HPDE6-E6E7 (cell line): Measurements from ENCODE around the gene TMEM235.

ENCODE experiments used
- DNase-seq: peaks from one replicate; pipeline ENCODE4 v3.0.0; 2011; ENCODE audit warnings: missing footprints; ENCODE audit errors: extremely low spot score

Gene TMEM235

GRCh38 chr17:78255029-78255656 lies 23.7 kb downstream of the TMEM235 start:
- no peak for DNase-seq

DNA sequence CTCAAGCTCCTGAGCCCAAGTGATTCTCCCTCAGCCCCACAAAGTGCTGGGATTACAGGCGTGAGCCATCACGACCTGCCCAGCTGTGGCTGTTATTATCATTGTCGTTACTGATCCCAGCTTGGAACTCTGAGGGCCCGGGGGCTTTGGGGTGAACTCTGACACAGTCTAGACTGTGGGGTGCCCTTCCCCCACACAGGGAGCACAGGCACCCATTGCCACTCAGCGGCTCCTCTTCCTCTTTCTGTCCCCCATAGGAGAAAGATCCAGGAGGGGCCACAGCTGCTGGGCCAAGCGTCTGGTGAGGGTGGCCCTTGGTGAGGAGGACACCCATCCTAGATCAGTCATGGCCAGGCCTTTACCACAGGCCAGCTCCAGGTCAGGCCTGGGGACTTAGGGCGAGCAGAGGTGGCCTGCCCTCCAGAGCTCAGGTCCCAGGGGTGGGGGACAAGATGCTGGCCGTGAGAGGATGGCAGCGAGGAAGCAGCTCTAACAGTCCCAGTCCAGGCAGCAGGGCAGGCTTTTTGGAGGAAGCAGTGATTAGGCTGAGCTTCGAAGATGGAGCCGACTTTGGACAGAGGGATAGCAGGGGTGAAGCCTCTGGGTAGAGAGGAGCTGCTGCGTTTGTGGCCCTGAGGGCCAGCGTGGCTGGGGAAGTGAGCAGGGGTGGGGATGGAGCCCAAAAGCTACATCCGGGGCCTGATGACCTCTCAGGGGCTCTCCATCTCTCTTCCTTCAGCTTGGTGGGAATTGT lies 24.7 kb downstream of the TMEM235 start:
- DNase-seq = no peak

- DNase-seq = no peak
Measured at GRCh38 chr17:78256707-78257591, 25.5 kb downstream of the TMEM235 start.

DNA sequence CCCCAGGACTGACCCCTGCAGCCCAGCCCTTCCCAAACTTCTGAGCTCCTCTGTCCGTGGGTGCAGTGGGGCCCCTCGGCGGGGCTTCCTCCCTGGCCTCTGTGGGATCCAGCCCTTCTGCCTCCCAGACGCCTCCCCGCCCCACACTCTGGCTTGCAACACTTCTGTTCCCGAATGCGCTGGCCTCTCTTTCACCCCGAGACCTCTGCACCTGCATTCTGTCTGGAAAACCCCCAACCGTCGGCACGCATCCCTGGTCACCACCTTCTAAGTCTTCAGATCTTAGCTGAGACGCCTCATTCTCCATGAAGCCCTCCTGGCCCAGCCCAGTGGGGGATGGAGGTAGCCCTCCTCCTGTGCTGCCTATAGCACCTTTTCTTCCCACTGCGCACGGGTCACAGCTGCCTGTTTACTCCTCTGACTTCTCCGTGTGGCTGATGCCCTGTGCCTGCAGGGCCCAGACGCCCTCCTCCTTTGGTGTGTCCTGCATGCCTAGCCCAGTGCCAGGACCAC lies 26.4 kb downstream of the TMEM235 start:
- DNase-seq = no peak

GRCh38 chr17:78258323-78259191 lies 27.1 kb downstream of the TMEM235 start:
- DNase-seq = no peak

- no peak for DNase-seq
Measured at GRCh38 chr17:78259192-78259554, 27.7 kb downstream of the TMEM235 start.

GRCh38 chr17:78263063-78263735 lies 31.8 kb downstream of the TMEM235 start:
- DNase-seq = no peak

- DNase-seq = no peak
Measured at GRCh38 chr17:78263736-78264340, 32.4 kb downstream of the TMEM235 start.

GRCh38 chr17:78264590-78264989 lies 33.2 kb downstream of the TMEM235 start:
- no peak for DNase-seq

DNA sequence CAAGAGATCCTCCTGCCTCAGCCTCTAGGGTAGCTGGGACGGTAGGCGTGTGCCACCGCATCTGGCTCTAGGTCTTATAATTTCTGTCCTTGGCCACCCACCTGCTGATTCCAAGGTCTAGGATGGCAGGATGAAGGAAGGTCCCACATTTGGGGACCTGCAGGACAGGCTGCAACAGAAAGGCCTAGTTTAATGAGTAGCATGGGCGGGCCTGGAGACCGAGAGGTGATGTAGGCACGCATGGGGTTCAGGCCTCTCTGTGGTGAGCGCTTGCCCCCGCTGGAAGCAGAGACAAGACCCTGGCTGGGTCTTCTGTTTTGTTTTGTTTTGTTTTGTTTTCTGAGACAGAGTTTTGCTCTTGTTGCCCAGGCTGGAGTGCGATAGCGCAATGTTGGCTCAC lies 33.7 kb downstream of the TMEM235 start:
- no peak for DNase-seq

GRCh38 chr17:78266231-78266631 lies 34.8 kb downstream of the TMEM235 start:
- DNase-seq = no peak

- DNase-seq = no peak
Measured at GRCh38 chr17:78266771-78267170, 35.3 kb downstream of the TMEM235 start.

DNA sequence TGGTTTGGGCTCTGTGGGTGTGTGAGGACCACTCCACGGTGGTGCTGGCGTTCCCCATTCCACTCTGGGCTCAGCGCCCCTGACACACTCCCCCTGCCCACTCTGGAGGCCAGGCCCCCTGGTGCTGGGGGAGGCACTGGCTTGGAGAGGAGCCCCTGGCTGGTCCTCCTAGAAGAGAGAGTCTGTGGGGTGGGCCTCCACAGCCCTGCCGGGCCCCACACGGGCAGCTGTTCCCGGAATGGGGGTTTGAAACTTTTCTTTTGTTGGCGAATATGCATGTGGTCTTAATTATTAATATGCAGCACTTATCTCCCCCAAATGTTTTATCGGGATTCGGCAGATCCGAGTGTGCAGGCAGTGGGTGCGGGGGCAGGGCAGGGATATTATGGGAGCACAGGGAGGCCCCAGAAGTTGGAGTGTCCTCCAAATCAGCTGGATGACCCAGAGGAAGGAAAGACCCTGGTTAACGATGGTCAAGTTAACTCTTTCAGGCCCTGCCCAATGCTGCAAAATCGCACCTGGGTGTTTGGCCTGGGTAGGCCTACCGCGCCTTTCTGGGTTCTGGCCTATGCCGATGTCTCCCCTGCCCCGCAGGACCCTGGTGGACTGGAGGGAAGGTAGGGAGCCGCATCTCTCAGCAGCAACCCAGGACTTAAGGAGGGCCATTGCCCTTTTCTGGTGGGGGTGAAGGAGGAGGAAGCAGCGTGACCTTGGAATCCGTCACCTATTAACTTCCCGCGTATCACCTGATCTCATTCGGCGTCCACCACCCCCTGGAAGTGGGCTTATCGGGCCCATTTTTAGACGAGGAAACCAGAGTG lies 36.0 kb downstream of the TMEM235 start:
- DNase-seq = no peak

DNA sequence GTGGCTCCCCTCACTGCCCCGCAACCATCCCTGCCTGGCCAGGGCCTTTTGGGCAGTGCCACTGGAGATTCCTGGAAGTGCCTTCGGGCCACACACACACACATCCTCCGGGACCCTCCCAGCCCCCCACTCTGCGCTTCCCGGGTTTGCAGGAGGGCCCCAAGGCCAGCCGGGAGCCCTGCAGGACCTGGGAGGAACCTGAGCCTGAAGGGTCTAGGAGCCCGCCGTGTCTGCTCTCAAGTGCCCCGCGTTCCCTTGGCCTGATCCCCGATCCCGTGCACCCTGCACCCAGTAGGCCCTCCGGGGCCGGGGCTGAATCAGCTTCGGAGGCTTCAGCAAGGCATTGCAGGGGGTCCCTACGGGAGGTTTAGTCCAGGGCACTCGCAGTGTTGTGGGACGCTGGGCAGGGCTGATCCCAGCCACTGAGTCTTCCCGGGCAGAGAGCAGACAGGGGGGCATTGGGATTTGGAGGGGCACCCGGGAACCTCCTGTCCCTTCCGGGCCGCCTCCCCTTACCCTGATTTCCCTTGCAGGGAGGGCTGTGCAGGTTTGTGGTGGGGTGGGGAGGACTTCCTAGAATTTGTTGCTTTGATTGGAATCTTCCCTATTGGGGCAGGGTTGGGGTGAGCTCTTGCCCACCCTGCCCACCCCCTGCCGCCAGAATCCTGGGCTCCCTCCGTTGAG lies 36.9 kb downstream of the TMEM235 start:
- no peak for DNase-seq

DNA sequence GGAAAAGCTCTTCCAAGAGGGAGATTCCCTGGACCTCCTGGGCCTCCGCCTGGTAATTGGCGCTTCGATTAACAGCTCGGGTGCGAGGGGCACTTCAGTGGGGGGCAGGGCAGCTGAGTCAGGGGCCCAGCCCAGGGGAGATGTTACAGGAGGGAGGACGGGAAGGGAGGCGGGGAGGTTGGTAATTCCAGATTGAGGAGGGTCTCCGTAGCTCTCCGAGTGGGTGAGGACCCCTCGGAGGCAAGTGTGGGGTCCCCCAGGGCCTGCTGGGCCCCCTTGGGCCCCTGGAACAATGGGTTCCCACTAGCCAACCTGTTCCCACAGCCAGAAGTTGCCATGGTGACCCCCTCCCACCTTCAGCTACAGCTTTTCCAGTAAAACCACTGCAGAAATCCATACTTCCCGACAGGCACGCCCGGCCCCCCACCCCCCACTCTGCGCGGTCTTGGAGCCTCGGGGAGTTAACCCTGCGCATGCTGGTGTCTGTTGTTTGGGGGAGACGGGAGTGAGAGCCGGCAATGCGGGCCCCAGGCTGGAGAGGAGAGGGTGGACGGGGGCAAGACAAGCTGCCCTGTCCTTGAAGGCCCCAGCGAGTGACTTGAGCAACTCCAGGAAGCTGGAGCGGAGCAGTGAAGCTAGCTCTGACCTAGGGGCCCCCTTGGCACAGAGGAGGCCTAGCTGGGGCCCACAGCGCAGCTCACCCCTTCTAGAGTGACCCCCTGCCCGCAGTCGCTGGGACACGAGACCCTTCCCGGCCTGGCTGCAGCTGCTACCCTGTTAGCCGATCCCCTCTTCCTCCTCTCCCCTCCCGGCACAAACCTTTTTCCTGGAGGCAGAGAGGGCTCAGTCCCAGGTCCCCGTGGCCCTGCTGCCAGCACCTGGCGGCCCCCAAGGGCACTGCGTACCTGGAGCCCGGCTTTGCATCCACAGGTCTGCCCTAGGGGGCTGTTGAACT lies 37.8 kb downstream of the TMEM235 start:
- no peak for DNase-seq

- no peak for DNase-seq
Measured at GRCh38 chr17:78269955-78270381, 38.5 kb downstream of the TMEM235 start.

DNA sequence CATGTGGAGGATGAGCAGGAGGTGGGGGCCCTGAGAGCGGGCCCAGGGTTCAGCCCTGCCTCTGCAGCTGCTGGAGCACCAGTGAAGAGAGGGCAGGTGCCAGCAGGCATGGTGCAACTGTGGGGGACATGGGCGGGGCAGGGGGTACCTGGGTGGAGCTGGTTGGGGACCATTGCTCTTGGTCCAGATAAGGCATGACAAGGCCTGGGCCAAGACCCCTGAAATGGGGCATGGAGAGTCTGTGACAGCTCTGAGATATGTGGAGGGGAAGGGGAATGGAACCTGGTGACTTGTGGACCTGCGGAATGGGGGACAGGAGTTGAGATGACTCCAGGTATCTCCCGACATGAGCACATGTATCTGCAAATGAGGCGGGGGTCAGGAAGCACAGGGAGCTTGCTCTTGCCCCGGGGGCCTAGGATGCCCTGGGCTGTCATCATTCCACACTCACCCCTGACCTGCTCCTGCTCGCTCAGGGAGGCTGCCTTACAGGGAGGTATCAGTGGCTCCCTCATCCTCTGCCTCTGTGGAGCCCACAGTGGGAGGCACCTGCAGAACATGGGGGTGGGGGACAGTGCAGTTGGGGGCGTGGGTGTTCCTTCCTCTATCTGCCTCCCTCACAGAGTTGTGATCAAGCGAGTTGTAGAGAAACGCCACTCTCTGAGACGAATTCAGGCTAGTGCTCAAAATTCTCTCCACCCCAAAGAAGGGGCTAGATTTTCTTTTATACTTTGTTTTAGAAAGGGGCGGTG lies 40.2 kb downstream of the TMEM235 start:
- DNase-seq = no peak
